ENCODE measurements around the gene SIAH3.
"Not testable (repeated sequence)": the region's sequence is repeated elsewhere in the genome, so short reads cannot be mapped to it uniquely, and the experiment has no call there.

SIAH3 gene

GRCh38 chr13:45783346-45784043, 68.1 kb downstream of the SIAH3 start:
- DNase-seq (ENCODE audit: low spot score), result no peak

- DNase-seq (ENCODE audit: low spot score), result no peak
These were observed 69.1 kb downstream of the SIAH3 start for GRCh38 chr13:45782327-45783045.

GRCh38 chr13:45781553-45782326, 69.8 kb downstream of the SIAH3 start:
- DNase-seq (ENCODE audit: low spot score), result no peak

- no peak for DNase-seq (ENCODE audit: low spot score)
These were observed 71.7 kb downstream of the SIAH3 start for GRCh38 chr13:45779901-45780300.

GRCh38 chr13:45778882-45779281, 72.7 kb downstream of the SIAH3 start:
- no peak for DNase-seq (ENCODE audit: low spot score)

GRCh38 chr13:45776748-45777147, 74.8 kb downstream of the SIAH3 start:
- no peak for DNase-seq (ENCODE audit: low spot score)

GRCh38 chr13:45775401-45775963, 76.1 kb downstream of the SIAH3 start:
- no peak for DNase-seq (ENCODE audit: low spot score)

GRCh38 chr13:45773944-45774343, 77.6 kb downstream of the SIAH3 start:
- DNase-seq (ENCODE audit: low spot score), result no peak

GRCh38 chr13:45773236-45773635, 78.3 kb downstream of the SIAH3 start:
- no peak for DNase-seq (ENCODE audit: low spot score)

- no peak for DNase-seq (ENCODE audit: low spot score)
These were observed 80.7 kb downstream of the SIAH3 start for GRCh38 chr13:45770886-45771285.

GRCh38 chr13:45768656-45769479, 82.7 kb downstream of the SIAH3 start:
- DNase-seq (ENCODE audit: low spot score), result no peak

- no peak for DNase-seq (ENCODE audit: low spot score)
These were observed 86.1 kb downstream of the SIAH3 start for GRCh38 chr13:45765464-45765863.

- DNase-seq (ENCODE audit: low spot score), result no peak
These were observed 88.1 kb downstream of the SIAH3 start for GRCh38 chr13:45763419-45763818.

GRCh38 chr13:45757589-45757988, 94.0 kb downstream of the SIAH3 start:
- DNase-seq (ENCODE audit: low spot score), result not testable (repeated sequence)

GRCh38 chr13:45756498-45756897, 95.1 kb downstream of the SIAH3 start:
- DNase-seq (ENCODE audit: low spot score), result not testable (repeated sequence)

- DNase-seq (ENCODE audit: low spot score), result no peak
These were observed 99.0 kb downstream of the SIAH3 start for GRCh38 chr13:45752510-45752909.

- no peak for DNase-seq (ENCODE audit: low spot score)
These were observed 99.7 kb downstream of the SIAH3 start for GRCh38 chr13:45751885-45752284.

- no peak for DNase-seq (ENCODE audit: low spot score)
These were observed 101.0 kb downstream of the SIAH3 start for GRCh38 chr13:45750566-45750965.

GRCh38 chr13:45748941-45749759, 102.4 kb downstream of the SIAH3 start:
- DNase-seq (ENCODE audit: low spot score), result no peak

- DNase-seq (ENCODE audit: low spot score), result no peak
These were observed 104.5 kb downstream of the SIAH3 start for GRCh38 chr13:45747071-45747470.

GRCh38 chr13:45744979-45745378, 106.6 kb downstream of the SIAH3 start:
- no peak for DNase-seq (ENCODE audit: low spot score)

All from activated CD4-positive, alpha-beta T cell treated with anti-CD3 and anti-CD28 coated beads, Interleukin-2, Interleukin-4, amounts not matched to agents 100 ng/mL and 50 ng/mL, durations not matched to agents 16 hours and 8 hours (primary cell).